ENCODE measurements around the gene ADARB1. TPM values are rescaled to one million over a fixed set of nuclear protein-coding genes. Genes with fewer than 3 reads are reported as not detected.

ADARB1 gene
- total RNA-seq, 4 donors from 2014 or later, result 12.1 to 32.4 (median 14.4) TPM

GRCh38 chr21:45228171-45228641 lies 153.8 kb downstream of the ADARB1 start:
- TF ChIP-seq, protein P1, sequence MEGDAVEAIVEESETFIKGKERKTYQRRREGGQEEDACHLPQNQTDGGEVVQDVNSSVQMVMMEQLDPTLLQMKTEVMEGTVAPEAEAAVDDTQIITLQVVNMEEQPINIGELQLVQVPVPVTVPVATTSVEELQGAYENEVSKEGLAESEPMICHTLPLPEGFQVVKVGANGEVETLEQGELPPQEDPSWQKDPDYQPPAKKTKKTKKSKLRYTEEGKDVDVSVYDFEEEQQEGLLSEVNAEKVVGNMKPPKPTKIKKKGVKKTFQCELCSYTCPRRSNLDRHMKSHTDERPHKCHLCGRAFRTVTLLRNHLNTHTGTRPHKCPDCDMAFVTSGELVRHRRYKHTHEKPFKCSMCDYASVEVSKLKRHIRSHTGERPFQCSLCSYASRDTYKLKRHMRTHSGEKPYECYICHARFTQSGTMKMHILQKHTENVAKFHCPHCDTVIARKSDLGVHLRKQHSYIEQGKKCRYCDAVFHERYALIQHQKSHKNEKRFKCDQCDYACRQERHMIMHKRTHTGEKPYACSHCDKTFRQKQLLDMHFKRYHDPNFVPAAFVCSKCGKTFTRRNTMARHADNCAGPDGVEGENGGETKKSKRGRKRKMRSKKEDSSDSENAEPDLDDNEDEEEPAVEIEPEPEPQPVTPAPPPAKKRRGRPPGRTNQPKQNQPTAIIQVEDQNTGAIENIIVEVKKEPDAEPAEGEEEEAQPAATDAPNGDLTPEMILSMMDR (IDR thresholded peaks at IDR 0.05; ENCODE audit: low read depth), result no peak

GRCh38 chr21:45228656-45229240 lies 154.4 kb downstream of the ADARB1 start:
- TF ChIP-seq, protein P1 (IDR thresholded peaks at IDR 0.05; ENCODE audit: low read depth), result no peak

DNA sequence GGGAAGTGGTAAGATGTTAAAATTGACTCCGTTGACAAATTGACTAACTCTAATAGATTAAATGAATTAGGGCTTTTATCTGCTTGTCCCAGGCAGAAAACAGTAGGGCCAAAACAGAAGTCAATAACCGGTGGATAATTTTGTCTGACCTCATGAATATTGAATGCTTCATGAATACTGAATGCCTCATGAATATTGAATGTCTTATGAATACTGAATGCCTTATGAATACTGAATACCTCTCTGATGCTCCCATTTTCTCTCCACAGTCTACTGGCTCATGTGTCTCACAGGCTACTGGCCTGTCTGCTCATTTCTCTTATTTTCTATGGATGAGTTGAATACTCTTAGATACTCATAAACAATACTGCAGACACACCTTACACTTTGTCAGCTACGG lies 157.3 kb downstream of the ADARB1 start:
- TF ChIP-seq, protein P1 (IDR thresholded peaks at IDR 0.05; ENCODE audit: low read depth), result no peak

DNA sequence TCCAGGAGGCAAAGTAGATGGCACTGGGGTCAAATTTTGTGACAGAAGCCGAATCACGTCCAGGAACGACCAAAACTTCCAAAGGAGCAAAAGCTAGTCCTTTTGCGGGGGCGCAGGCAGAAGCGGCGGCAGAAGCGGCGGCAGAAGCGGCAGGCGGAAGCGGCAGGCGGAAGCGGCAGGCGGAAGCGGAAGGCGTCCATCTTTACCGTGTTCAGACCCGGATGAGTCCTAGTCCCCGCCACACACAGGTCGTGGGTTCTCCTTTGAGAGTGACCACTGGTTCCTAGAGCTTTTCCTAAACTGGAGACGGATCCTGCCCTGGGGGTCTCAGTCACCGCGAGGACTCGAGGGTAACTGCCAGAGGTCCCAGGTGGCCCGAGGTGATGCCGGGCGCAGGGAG lies 159.7 kb downstream of the ADARB1 start:
- TF ChIP-seq, protein P1 (IDR thresholded peaks at IDR 0.05; ENCODE audit: low read depth), result no peak

DNA sequence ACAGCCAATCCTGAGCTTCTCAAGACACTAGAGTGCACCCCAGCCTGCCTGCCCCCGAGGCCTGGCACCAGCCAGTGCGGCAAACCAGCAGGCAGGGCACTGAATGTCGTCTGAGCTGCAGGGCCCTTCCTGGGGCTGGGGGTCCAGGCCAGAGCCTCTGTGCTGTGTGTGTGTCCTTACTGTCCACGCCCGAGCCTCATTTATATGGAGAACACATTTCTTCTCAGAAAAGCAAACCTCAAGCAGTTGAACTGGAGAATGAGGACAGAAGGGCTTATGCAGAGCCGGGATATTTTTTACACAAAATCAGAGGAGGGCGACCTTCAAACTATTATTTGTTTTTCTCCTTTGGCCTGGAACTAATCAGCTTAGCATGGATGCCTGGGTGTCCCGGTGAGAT lies 160.6 kb downstream of the ADARB1 start:
- TF ChIP-seq, protein P1 (IDR thresholded peaks at IDR 0.05; ENCODE audit: low read depth), result no peak

DNA sequence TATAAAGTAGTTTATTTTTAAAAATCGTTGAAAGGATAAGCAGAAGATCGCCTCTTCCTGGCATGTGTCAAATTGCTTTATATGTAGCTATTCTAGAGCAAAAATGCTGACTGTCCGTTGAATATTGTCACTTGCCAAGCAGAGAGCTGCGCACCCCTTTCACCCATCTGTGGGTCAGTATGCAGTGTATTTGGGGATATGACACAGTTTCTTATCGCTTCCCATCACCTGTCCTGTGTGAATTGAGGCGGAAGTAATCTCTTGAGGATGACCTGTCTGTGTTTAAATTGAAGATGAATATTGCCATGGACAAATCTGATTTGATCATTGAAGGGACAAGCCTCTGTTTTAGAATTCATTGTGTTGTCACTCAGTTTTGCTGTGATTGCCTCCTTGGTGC lies 161.1 kb downstream of the ADARB1 start:
- TF ChIP-seq, protein P1 (IDR thresholded peaks at IDR 0.05; ENCODE audit: low read depth), result no peak

- TF ChIP-seq, protein P1 (IDR thresholded peaks at IDR 0.05; ENCODE audit: low read depth), result no peak
Measured at GRCh38 chr21:45236481-45236880, 162.1 kb downstream of the ADARB1 start.
